Activated CD8-positive, alpha-beta memory T cell treated with anti-CD3 and anti-CD28 coated beads, Interleukin-2, amount 10 ng/mL, durations not matched to agents 7 days and 5 days (primary cell): ENCODE measurements around the gene HBE1. TPM values are rescaled to one million over a fixed set of nuclear protein-coding genes. Genes with fewer than 3 reads are reported as not detected.

Experiments
- ATAC-seq: fragments of 150-1000 bp; cut with Tn5 transposase; one replicate; pipeline ENCODE4 v1.10.0; 2021; ENCODE audit warnings: moderate library complexity
- CTCF ChIA-PET: fragments of 350-600 bp; sonication (Branson Sonifier 250); formaldehyde crosslinking; loops from one replicate; lab custom pipeline; 2021; ENCODE audit warnings: antibody characterized with exemption; lab: Charles Lee
- DNase-seq: peaks from one replicate; pipeline ENCODE4 v3.0.0-alpha.2; 2020
- H3K27ac Mint-ChIP-seq: one replicate; pipeline ENCODE4 v1.8.0; 2021; ENCODE audit warnings: mild to moderate bottlenecking, mixed read lengths
- H3K27me3 Mint-ChIP-seq: one replicate; pipeline ENCODE4 v1.8.0; 2021; ENCODE audit warnings: mixed read lengths
- H3K36me3 Mint-ChIP-seq: one replicate; pipeline ENCODE4 v1.8.0; 2021; ENCODE audit warnings: mild to moderate bottlenecking, mixed read lengths
- H3K4me1 Mint-ChIP-seq: one replicate; pipeline ENCODE4 v1.8.0; 2021; ENCODE audit warnings: mixed read lengths
- H3K4me3 Mint-ChIP-seq: one replicate; pipeline ENCODE4 v1.8.0; 2021; ENCODE audit warnings: mild to moderate bottlenecking, moderate library complexity, mixed read lengths
- H3K9me3 Mint-ChIP-seq: one replicate; pipeline ENCODE4 v1.8.0; 2022; ENCODE audit warnings: low read depth, mixed read lengths
- total RNA-seq, 2 experiments: library from RNA; stranded (reverse); gene quantifications; one replicate each; pipeline ENCODE4 v1.2.3, GENCODE V29; 2021

The HBE1 gene
- total RNA-seq, 2 experiments from 2014 or later: not detected

- ATAC-seq: peak; percentile 49
- CTCF ChIA-PET: interaction anchor here (1.0 kb wide), 2 partner anchors 11 to 83 kb away, joined by 3 to 4 read pairs; no protein-coding TSS in a partner anchor
- H3K36me3 Mint-ChIP-seq: no peaks in the 10 kb centered on the region
Observed at GRCh38 chr11:5291207-5291838, 21.6 kb upstream of the HBE1 start.

GRCh38 chr11:5290106-5290505 lies 20.4 kb upstream of the HBE1 start:
- no peaks in the 10 kb centered on the region for H3K27me3 Mint-ChIP-seq
- CTCF ChIA-PET: interaction anchor here (1.0 to 1.2 kb wide), 2 partner anchors 10 to 11 kb away, joined by 3 to 4 read pairs; no protein-coding TSS in a partner anchor
- DNase-seq: no peak

More at GRCh38 chr11:5291207-5291838, 21.6 kb upstream of the HBE1 start:
- Mint-ChIP-seq H3K27me3 (no peaks in the 10 kb centered on the region), H3K4me3 (no peak overlapping the region), H3K27ac (no peak overlapping the region), H3K4me1 (no peaks in the 10 kb centered on the region), H3K9me3 (no peaks in the 10 kb centered on the region)
- no peak for DNase-seq

GRCh38 chr11:5289696-5290095 lies 20.0 kb upstream of the HBE1 start:
- Mint-ChIP-seq H3K4me1 (no peaks in the 10 kb centered on the region), H3K4me3 (no peak overlapping the region), H3K27me3 (no peaks in the 10 kb centered on the region), H3K36me3 (no peaks in the 10 kb centered on the region), H3K9me3 (no peaks in the 10 kb centered on the region), H3K27ac (no peak overlapping the region)
- ATAC-seq (no peak), DNase-seq (no peak)
- CTCF ChIA-PET: interaction anchor here (1.2 kb wide), 1 partner anchor 11 kb away, joined by 4 read pairs; no protein-coding TSS in a partner anchor

More at GRCh38 chr11:5290106-5290505, 20.4 kb upstream of the HBE1 start:
- ATAC-seq: no peak
- no peak overlapping the region for H3K27ac Mint-ChIP-seq
- H3K9me3 Mint-ChIP-seq: no peaks in the 10 kb centered on the region
- no peak overlapping the region for H3K4me3 Mint-ChIP-seq
- no peaks in the 10 kb centered on the region for H3K4me1 Mint-ChIP-seq
- no peaks in the 10 kb centered on the region for H3K36me3 Mint-ChIP-seq

GRCh38 chr11:5288906-5289550 lies 19.3 kb upstream of the HBE1 start:
- H3K4me3 Mint-ChIP-seq: no peak overlapping the region
- no peaks in the 10 kb centered on the region for H3K9me3 Mint-ChIP-seq
- no peak for DNase-seq
- H3K36me3 Mint-ChIP-seq: no peaks in the 10 kb centered on the region
- CTCF ChIA-PET: interaction anchor here (1.2 kb wide), 1 partner anchor 10 kb away, joined by 4 read pairs; no protein-coding TSS in a partner anchor
- no peak for ATAC-seq
- H3K27me3 Mint-ChIP-seq: no peaks in the 10 kb centered on the region
- H3K27ac Mint-ChIP-seq: no peak overlapping the region
- no peaks in the 10 kb centered on the region for H3K4me1 Mint-ChIP-seq

GRCh38 chr11:5288108-5288905 lies 18.6 kb upstream of the HBE1 start:
- no peak overlapping the region for H3K4me3 Mint-ChIP-seq
- no peaks in the 10 kb centered on the region for H3K9me3 Mint-ChIP-seq
- no peaks in the 10 kb centered on the region for H3K27me3 Mint-ChIP-seq
- no peak for DNase-seq
- no peaks in the 10 kb centered on the region for H3K36me3 Mint-ChIP-seq
- H3K4me1 Mint-ChIP-seq: no peaks in the 10 kb centered on the region
- H3K27ac Mint-ChIP-seq: no peak overlapping the region
- ATAC-seq: no peak
- CTCF ChIA-PET: no interaction called here

- no peak overlapping the region for H3K4me3 Mint-ChIP-seq
- no peak for ATAC-seq
- CTCF ChIA-PET: no interaction called here
- DNase-seq: no peak
- H3K4me1 Mint-ChIP-seq: no peaks in the 10 kb centered on the region
- H3K36me3 Mint-ChIP-seq: no peaks in the 10 kb centered on the region
- H3K27ac Mint-ChIP-seq: no peak overlapping the region
- no peaks in the 10 kb centered on the region for H3K9me3 Mint-ChIP-seq
- H3K27me3 Mint-ChIP-seq: no peaks in the 10 kb centered on the region
Observed at GRCh38 chr11:5286901-5287300, 17.2 kb upstream of the HBE1 start.

GRCh38 chr11:5286351-5286750 lies 16.6 kb upstream of the HBE1 start:
- ATAC-seq: no peak
- no peaks in the 10 kb centered on the region for H3K9me3 Mint-ChIP-seq
- no peak overlapping the region for H3K4me3 Mint-ChIP-seq
- H3K4me1 Mint-ChIP-seq: no peaks in the 10 kb centered on the region
- no peaks in the 10 kb centered on the region for H3K36me3 Mint-ChIP-seq
- H3K27ac Mint-ChIP-seq: no peak overlapping the region
- no peaks in the 10 kb centered on the region for H3K27me3 Mint-ChIP-seq
- no peak for DNase-seq
- CTCF ChIA-PET: no interaction called here

- no peaks in the 10 kb centered on the region for H3K27me3 Mint-ChIP-seq
- CTCF ChIA-PET: no interaction called here
- no peak overlapping the region for H3K4me3 Mint-ChIP-seq
- no peak overlapping the region for H3K27ac Mint-ChIP-seq
- no peak for ATAC-seq
- no peaks in the 10 kb centered on the region for H3K9me3 Mint-ChIP-seq
- H3K4me1 Mint-ChIP-seq: peaks cover under 1% of the 10 kb centered on the region
- DNase-seq: no peak
- H3K36me3 Mint-ChIP-seq: no peaks in the 10 kb centered on the region
Observed at GRCh38 chr11:5285703-5286340, 16.1 kb upstream of the HBE1 start.

GRCh38 chr11:5284637-5285036 lies 14.9 kb upstream of the HBE1 start:
- DNase-seq (no peak), ATAC-seq (no peak)
- no peaks in the 10 kb centered on the region for H3K27me3 Mint-ChIP-seq
- CTCF ChIA-PET: no interaction called here
- no peaks in the 10 kb centered on the region for H3K9me3 Mint-ChIP-seq
- no peak overlapping the region for H3K4me3 Mint-ChIP-seq
- H3K36me3 Mint-ChIP-seq: no peaks in the 10 kb centered on the region
- H3K27ac Mint-ChIP-seq: no peak overlapping the region
- H3K4me1 Mint-ChIP-seq: peaks cover 6% of the 10 kb centered on the region

GRCh38 chr11:5283882-5284281 lies 14.1 kb upstream of the HBE1 start:
- H3K27me3 Mint-ChIP-seq: no peaks in the 10 kb centered on the region
- no peak for ATAC-seq
- DNase-seq: no peak
- CTCF ChIA-PET: no interaction called here
- H3K36me3 Mint-ChIP-seq: no peaks in the 10 kb centered on the region
- H3K4me1 Mint-ChIP-seq: peaks cover 6% of the 10 kb centered on the region
- H3K9me3 Mint-ChIP-seq: no peaks in the 10 kb centered on the region
- no peak overlapping the region for H3K27ac Mint-ChIP-seq
- H3K4me3 Mint-ChIP-seq: no peak overlapping the region

- ATAC-seq: no peak
- H3K4me1 Mint-ChIP-seq: peaks cover 6% of the 10 kb centered on the region
- CTCF ChIA-PET: no interaction called here
- no peak for DNase-seq
- no peaks in the 10 kb centered on the region for H3K9me3 Mint-ChIP-seq
- H3K36me3 Mint-ChIP-seq: no peaks in the 10 kb centered on the region
- H3K27ac Mint-ChIP-seq: no peak overlapping the region
- H3K27me3 Mint-ChIP-seq: no peaks in the 10 kb centered on the region
- no peak overlapping the region for H3K4me3 Mint-ChIP-seq
Observed at GRCh38 chr11:5283086-5283485, 13.3 kb upstream of the HBE1 start.

- peaks cover 11% of the 10 kb centered on the region for H3K4me1 Mint-ChIP-seq
- no peaks in the 10 kb centered on the region for H3K9me3 Mint-ChIP-seq
- no peak for ATAC-seq
- DNase-seq: no peak
- H3K27ac Mint-ChIP-seq: no peak overlapping the region
- CTCF ChIA-PET: no interaction called here
- H3K27me3 Mint-ChIP-seq: no peaks in the 10 kb centered on the region
- H3K4me3 Mint-ChIP-seq: no peak overlapping the region
- H3K36me3 Mint-ChIP-seq: no peaks in the 10 kb centered on the region
Observed at GRCh38 chr11:5282628-5283027, 12.9 kb upstream of the HBE1 start.

- Mint-ChIP-seq H3K9me3 (no peaks in the 10 kb centered on the region), H3K27ac (no peak overlapping the region), H3K36me3 (no peaks in the 10 kb centered on the region), H3K4me1 (peaks cover 11% of the 10 kb centered on the region), H3K27me3 (no peaks in the 10 kb centered on the region), H3K4me3 (no peak overlapping the region)
- DNase-seq (no peak), ATAC-seq (no peak)
- CTCF ChIA-PET: no interaction called here
Observed at GRCh38 chr11:5281596-5281995, 11.9 kb upstream of the HBE1 start.
